ENCODE data around the gene RGS14. TPM values are rescaled to one million over a fixed set of nuclear protein-coding genes. Genes with fewer than 3 reads are reported as not detected.

Gene RGS14
- polyA plus RNA-seq, 1 experiment, result 2.6 TPM

- TF ChIP-seq CTCF (IDR thresholded peaks at IDR 0.05; ENCODE audit: low read depth, low read length), result no peak
- DNase-seq (ENCODE audit: low read depth, low spot score), result no peak
- no peak overlapping the region for H3K4me3 ChIP-seq (ENCODE audit: low read depth, low read length)
- ChIA-PET CTCF (interaction anchor here (2.1 to 3.6 kb wide), 2 partner anchors 17 to 30 kb away, joined by 12 to 20 read pairs; no protein-coding TSS in a partner anchor), POLR2A (no interaction called here)
- H3K27me3 ChIP-seq (ENCODE audit: control insufficient read depth, insufficient read depth, low read length), result no peaks in the 10 kb centered on the region
- no peaks in the 10 kb centered on the region for H3K9me3 ChIP-seq (ENCODE audit: control insufficient read depth, insufficient read depth, low read length)
- H3K27ac ChIP-seq (ENCODE audit: low read depth, low read length), result no peak overlapping the region
Measured at GRCh38 chr5:177421062-177421798, 63.5 kb downstream of the RGS14 start.

Other genes starting within 250 kb of the RGS14 start
- 25.6 and 33.4 TPM in 2 replicates for gene NSD1, start 224.2 kb upstream of the RGS14 start, polyA plus RNA-seq (2011; rRNA removed)
- gene RAB24, start 54.2 kb upstream of the RGS14 start, polyA plus RNA-seq (2011; rRNA removed), result 35.4 and 38.8 TPM in 2 replicates
- gene PRELID1, start 54.1 kb upstream of the RGS14 start, polyA plus RNA-seq (2011; rRNA removed), result 135 and 158 TPM in 2 replicates
- gene MXD3, start 46.0 kb upstream of the RGS14 start, polyA plus RNA-seq (2011; rRNA removed), result 2.8 and 2.9 TPM in 2 replicates
- 150 and 212 TPM in 2 replicates for gene LMAN2, start 6.3 kb upstream of the RGS14 start, polyA plus RNA-seq (2011; rRNA removed)
- gene SLC34A1, start 26.5 kb downstream of the RGS14 start, polyA plus RNA-seq (2011; rRNA removed), result not detected in 2 replicates
- gene PFN3, start 42.7 kb downstream of the RGS14 start, polyA plus RNA-seq (2011; rRNA removed), result not detected in 2 replicates
- gene F12, start 51.6 kb downstream of the RGS14 start, polyA plus RNA-seq (2011; rRNA removed), result 0.35 and 0.48 TPM in 2 replicates
- gene GRK6, start 68.8 kb downstream of the RGS14 start, polyA plus RNA-seq (2011; rRNA removed), result 16.4 and 21.4 TPM in 2 replicates
- 1.0 and 1.6 TPM in 2 replicates for gene PRR7, start 88.9 kb downstream of the RGS14 start, polyA plus RNA-seq (2011; rRNA removed)
- 146 and 164 TPM in 2 replicates for gene DBN1, start 115.7 kb downstream of the RGS14 start, polyA plus RNA-seq (2011; rRNA removed)
- gene PDLIM7, start 139.7 kb downstream of the RGS14 start, polyA plus RNA-seq (2011; rRNA removed), result 195 and 268 TPM in 2 replicates
- 0.50 and 0.96 TPM in 2 replicates for gene DOK3, start 151.9 kb downstream of the RGS14 start, polyA plus RNA-seq (2011; rRNA removed)
- 71.8 and 96.0 TPM in 2 replicates for gene DDX41, start 159.0 kb downstream of the RGS14 start, polyA plus RNA-seq (2011; rRNA removed)
- 28.7 and 30.1 TPM in 2 replicates for gene FAM193B, start 196.6 kb downstream of the RGS14 start, polyA plus RNA-seq (2011; rRNA removed)
- 307 and 376 TPM in 2 replicates for gene TMED9, start 234.3 kb downstream of the RGS14 start, polyA plus RNA-seq (2011; rRNA removed)
- gene B4GALT7, start 242.2 kb downstream of the RGS14 start, polyA plus RNA-seq (2011; rRNA removed), result 18.3 and 26.2 TPM in 2 replicates